Measurements from ENCODE around the gene NDUFS2. TPM values are rescaled to one million over a fixed set of nuclear protein-coding genes. Genes with fewer than 3 reads are reported as not detected.
"Not testable (repeated sequence)": the region's sequence is repeated elsewhere in the genome, so short reads cannot be mapped to it uniquely, and the experiment has no call there.

Gene NDUFS2
- total RNA-seq, 1 donor from 2014 or later, result 55.2 TPM

GRCh38 chr1:161244888-161245287, 42.7 kb downstream of the NDUFS2 start:
- Mint-ChIP-seq H3K36me3 (ENCODE audit: low read depth) (peaks cover 1% of the 10 kb centered on the region), H3K27me3 (ENCODE audit: low read depth) (peaks cover 3% of the 10 kb centered on the region), H3K27ac (ENCODE audit: unreplicated experiment) (no peak overlapping the region), H3K4me1 (ENCODE audit: low read depth) (no peaks in the 10 kb centered on the region), H3K9me3 (ENCODE audit: low read depth) (peaks cover 3% of the 10 kb centered on the region), H3K4me3 (ENCODE audit: unreplicated experiment) (no peak overlapping the region)
- DNase-seq (ENCODE audit: low spot score), result no peak
- no peak for TF ChIP-seq CTCF (IDR thresholded peaks at IDR 0.05)

- H3K4me3 Mint-ChIP-seq (ENCODE audit: unreplicated experiment); H3K27ac Mint-ChIP-seq (ENCODE audit: unreplicated experiment); DNase-seq (ENCODE audit: low spot score); H3K27me3 Mint-ChIP-seq (ENCODE audit: low read depth); H3K36me3 Mint-ChIP-seq (ENCODE audit: low read depth); H3K4me1 Mint-ChIP-seq (ENCODE audit: low read depth); H3K9me3 Mint-ChIP-seq (ENCODE audit: low read depth): not testable (repeated sequence)
Observed at GRCh38 chr1:161250100-161250499, 47.9 kb downstream of the NDUFS2 start.

- peaks cover 10% of the 10 kb centered on the region for H3K9me3 Mint-ChIP-seq (ENCODE audit: low read depth)
- H3K27me3 Mint-ChIP-seq (ENCODE audit: low read depth), result peaks cover 10% of the 10 kb centered on the region
- TF ChIP-seq CTCF (IDR thresholded peaks at IDR 0.05), result no peak
- H3K4me3 Mint-ChIP-seq (ENCODE audit: unreplicated experiment), result no peak overlapping the region
- H3K36me3 Mint-ChIP-seq (ENCODE audit: low read depth), result peaks cover 4% of the 10 kb centered on the region
- H3K4me1 Mint-ChIP-seq (ENCODE audit: low read depth), result no peaks in the 10 kb centered on the region
- no peak overlapping the region for H3K27ac Mint-ChIP-seq (ENCODE audit: unreplicated experiment)
- no peak for DNase-seq (ENCODE audit: low spot score)
Observed at GRCh38 chr1:161250829-161251228, 48.7 kb downstream of the NDUFS2 start.

GRCh38 chr1:161251579-161251978, 49.4 kb downstream of the NDUFS2 start:
- Mint-ChIP-seq H3K36me3 (ENCODE audit: low read depth) (peaks cover 4% of the 10 kb centered on the region), H3K27me3 (ENCODE audit: low read depth) (peaks cover 10% of the 10 kb centered on the region)

GRCh38 chr1:161255302-161255701, 53.1 kb downstream of the NDUFS2 start:
- not testable (repeated sequence) for H3K4me3 Mint-ChIP-seq (ENCODE audit: unreplicated experiment); H3K27ac Mint-ChIP-seq (ENCODE audit: unreplicated experiment); DNase-seq (ENCODE audit: low spot score)
- Mint-ChIP-seq H3K9me3 (ENCODE audit: low read depth) (peaks cover 25% of the 10 kb centered on the region), H3K27me3 (ENCODE audit: low read depth) (peaks cover 31% of the 10 kb centered on the region), H3K36me3 (ENCODE audit: low read depth) (peaks cover 16% of the 10 kb centered on the region), H3K4me1 (ENCODE audit: low read depth) (peaks cover 16% of the 10 kb centered on the region)

More at GRCh38 chr1:161251579-161251978, 49.4 kb downstream of the NDUFS2 start:
- Mint-ChIP-seq H3K27ac (ENCODE audit: unreplicated experiment) (no peak overlapping the region), H3K4me3 (ENCODE audit: unreplicated experiment) (no peak overlapping the region), H3K9me3 (ENCODE audit: low read depth) (peaks cover 13% of the 10 kb centered on the region), H3K4me1 (ENCODE audit: low read depth) (no peaks in the 10 kb centered on the region)
- DNase-seq (ENCODE audit: low spot score), result no peak
- no peak for TF ChIP-seq CTCF (IDR thresholded peaks at IDR 0.05)

GRCh38 chr1:161255955-161256520, 53.9 kb downstream of the NDUFS2 start:
- H3K27me3 Mint-ChIP-seq (ENCODE audit: low read depth), result peaks cover 37% of the 10 kb centered on the region
- peaks cover 25% of the 10 kb centered on the region for H3K9me3 Mint-ChIP-seq (ENCODE audit: low read depth)
- H3K36me3 Mint-ChIP-seq (ENCODE audit: low read depth), result peaks cover 16% of the 10 kb centered on the region
- peaks cover 20% of the 10 kb centered on the region for H3K4me1 Mint-ChIP-seq (ENCODE audit: low read depth)
- not testable (repeated sequence) for H3K27ac Mint-ChIP-seq (ENCODE audit: unreplicated experiment); DNase-seq (ENCODE audit: low spot score); H3K4me3 Mint-ChIP-seq (ENCODE audit: unreplicated experiment)

GRCh38 chr1:161257109-161257508, 54.9 kb downstream of the NDUFS2 start:
- Mint-ChIP-seq H3K9me3 (ENCODE audit: low read depth) (peaks cover 25% of the 10 kb centered on the region), H3K4me1 (ENCODE audit: low read depth) (peaks cover 29% of the 10 kb centered on the region), H3K27me3 (ENCODE audit: low read depth) (peaks cover 41% of the 10 kb centered on the region), H3K36me3 (ENCODE audit: low read depth) (peaks cover 16% of the 10 kb centered on the region)
- not testable (repeated sequence) for H3K4me3 Mint-ChIP-seq (ENCODE audit: unreplicated experiment); DNase-seq (ENCODE audit: low spot score); H3K27ac Mint-ChIP-seq (ENCODE audit: unreplicated experiment)
